ENCODE results near the gene SMIM10L1.

- TF ChIP-seq CTCF (conservative IDR thresholded peaks at IDR 0.05) (no peak), EZH2 (IDR thresholded peaks at IDR 0.05; ENCODE audit: low read depth) (no peak)
These were observed at the start of gene SMIM10L1 for GRCh38 chr12:11171145-11171968.

Measured in PC-9 (cell line).